ENCODE data around the gene RPP21. TPM values are rescaled to one million over a fixed set of nuclear protein-coding genes. Genes with fewer than 3 reads are reported as not detected.

RPP21 gene
- total RNA-seq, 3 donors from 2014 or later, result 34.9 to 66.8 (median 35.1) TPM

DNA sequence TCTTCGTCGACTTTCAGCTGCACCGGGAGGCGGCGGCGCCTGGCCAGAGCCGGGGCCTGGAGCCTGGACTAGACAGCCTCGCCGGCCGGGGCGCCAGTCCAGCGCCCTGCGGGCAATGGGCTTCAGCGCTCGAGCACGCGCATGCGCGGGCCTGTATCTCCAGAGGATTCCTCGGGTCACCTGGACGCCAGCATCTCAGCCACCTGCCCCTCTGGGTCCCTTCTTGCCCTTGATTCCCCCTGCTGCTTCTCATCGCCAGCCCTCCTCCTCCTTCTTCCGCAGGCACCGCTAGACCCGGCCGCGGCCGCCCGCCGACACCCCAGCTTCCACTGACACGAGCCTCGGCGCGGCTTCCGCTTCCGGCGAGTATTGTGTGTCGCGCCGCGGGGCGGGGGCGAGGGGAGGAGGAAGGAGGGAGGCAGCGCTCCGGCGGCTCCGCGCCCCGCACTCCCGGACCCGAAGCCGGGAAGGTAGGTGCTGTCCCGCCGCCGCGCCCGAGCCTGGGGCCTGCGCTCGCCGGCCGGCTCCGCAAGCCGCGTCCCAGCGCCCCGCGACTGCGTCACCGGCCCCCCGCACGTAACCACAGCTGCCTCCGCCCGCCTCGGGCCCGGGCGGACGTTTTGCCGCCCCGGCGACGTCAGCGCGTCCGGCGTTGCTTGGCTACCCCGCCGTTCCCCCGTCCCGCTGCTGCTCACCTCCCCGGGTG is 18.3 kb upstream of the RPP21 start, which contains the start of gene TRIM39:
TSS of gene TRIM39 (plus strand) at position 402 of the 706 bp plus-strand sequence. CDS start 2,391 bp downstream, outside the sequence.
- Histone ChIP-seq H3K4me1 (ENCODE audit: low read depth) (peaks cover 18% of the 10 kb centered on the region), H3K4me3 (peak within 1 kb of the TSS; percentile 85), H3K36me3 (ENCODE audit: low read depth) (no peaks in the 10 kb centered on the region), H3K9me3 (no peaks in the 10 kb centered on the region)
- ATAC-seq, result peak; percentile 91
- TF ChIP-seq, protein P1, sequence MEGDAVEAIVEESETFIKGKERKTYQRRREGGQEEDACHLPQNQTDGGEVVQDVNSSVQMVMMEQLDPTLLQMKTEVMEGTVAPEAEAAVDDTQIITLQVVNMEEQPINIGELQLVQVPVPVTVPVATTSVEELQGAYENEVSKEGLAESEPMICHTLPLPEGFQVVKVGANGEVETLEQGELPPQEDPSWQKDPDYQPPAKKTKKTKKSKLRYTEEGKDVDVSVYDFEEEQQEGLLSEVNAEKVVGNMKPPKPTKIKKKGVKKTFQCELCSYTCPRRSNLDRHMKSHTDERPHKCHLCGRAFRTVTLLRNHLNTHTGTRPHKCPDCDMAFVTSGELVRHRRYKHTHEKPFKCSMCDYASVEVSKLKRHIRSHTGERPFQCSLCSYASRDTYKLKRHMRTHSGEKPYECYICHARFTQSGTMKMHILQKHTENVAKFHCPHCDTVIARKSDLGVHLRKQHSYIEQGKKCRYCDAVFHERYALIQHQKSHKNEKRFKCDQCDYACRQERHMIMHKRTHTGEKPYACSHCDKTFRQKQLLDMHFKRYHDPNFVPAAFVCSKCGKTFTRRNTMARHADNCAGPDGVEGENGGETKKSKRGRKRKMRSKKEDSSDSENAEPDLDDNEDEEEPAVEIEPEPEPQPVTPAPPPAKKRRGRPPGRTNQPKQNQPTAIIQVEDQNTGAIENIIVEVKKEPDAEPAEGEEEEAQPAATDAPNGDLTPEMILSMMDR (IDR thresholded peaks at IDR 0.05), result no peak
- intact Hi-C loops (cut with DNase I, micrococcal nuclease), result no loop called here
- peak; percentile 92 to 93 (median 93) for DNase-seq

DNA sequence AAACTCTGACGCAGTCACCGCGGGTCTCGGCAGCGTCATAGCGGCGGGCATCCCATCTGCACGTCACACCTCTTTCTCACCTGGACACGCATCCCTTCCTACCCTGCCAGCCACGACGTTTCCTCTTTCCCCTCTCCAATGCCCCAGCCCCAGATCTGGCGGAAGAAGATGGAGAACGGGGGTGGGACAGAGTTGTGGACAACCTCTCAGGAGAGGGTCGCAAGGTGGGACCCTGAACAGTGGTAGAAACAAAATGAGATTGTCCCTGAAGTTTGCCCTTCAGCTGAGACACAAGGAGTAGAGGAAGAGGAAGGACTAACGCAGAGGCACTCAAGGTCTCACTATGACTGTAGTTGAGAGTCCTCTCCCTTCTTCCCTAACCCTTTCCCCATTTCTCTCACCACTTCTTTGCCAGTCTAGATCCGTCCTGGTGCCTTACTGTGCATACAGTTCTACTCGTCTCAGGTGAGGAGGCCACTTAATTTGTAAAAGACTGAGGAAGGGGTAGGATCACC is 17.7 kb upstream of the RPP21 start:
- TF ChIP-seq, protein P1 (IDR thresholded peaks at IDR 0.05), result no peak
- H3K9me3 ChIP-seq, result no peaks in the 10 kb centered on the region
- peak; percentile 3 for ATAC-seq
- peak overlapping the region; percentile 85 for H3K4me3 ChIP-seq
- no peak for DNase-seq
- peaks cover 18% of the 10 kb centered on the region for H3K4me1 ChIP-seq (ENCODE audit: low read depth)
- H3K36me3 ChIP-seq (ENCODE audit: low read depth), result no peaks in the 10 kb centered on the region
- intact Hi-C loops (cut with DNase I, micrococcal nuclease), result no loop called here

DNA sequence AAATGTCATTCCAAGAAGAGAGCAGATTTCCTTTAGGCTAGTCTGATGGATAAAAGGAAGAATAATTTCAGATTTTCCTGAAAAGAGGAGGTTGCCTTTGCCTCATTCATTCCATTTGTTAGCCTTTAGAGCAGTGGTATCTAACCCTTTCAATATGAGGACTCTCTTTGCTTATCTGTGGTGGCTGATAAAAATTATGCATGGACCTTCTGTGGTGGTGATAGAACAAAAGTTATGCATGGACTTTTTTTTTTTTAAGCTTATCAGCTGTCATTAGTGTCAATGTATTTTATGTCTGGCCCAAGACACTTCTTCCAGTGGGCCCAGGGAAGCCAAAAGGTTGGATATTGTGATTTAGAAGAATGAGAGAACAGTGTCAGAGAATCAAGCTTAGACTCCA is 16.6 kb upstream of the RPP21 start:
- H3K36me3 ChIP-seq (ENCODE audit: low read depth), result no peaks in the 10 kb centered on the region
- ATAC-seq (no peak), DNase-seq (no peak)
- intact Hi-C loops (cut with DNase I, micrococcal nuclease), result no loop called here
- H3K4me1 ChIP-seq (ENCODE audit: low read depth), result peaks cover 18% of the 10 kb centered on the region
- TF ChIP-seq, protein P1 (IDR thresholded peaks at IDR 0.05), result no peak
- no peaks in the 10 kb centered on the region for H3K9me3 ChIP-seq
- no peak overlapping the region for H3K4me3 ChIP-seq

DNA sequence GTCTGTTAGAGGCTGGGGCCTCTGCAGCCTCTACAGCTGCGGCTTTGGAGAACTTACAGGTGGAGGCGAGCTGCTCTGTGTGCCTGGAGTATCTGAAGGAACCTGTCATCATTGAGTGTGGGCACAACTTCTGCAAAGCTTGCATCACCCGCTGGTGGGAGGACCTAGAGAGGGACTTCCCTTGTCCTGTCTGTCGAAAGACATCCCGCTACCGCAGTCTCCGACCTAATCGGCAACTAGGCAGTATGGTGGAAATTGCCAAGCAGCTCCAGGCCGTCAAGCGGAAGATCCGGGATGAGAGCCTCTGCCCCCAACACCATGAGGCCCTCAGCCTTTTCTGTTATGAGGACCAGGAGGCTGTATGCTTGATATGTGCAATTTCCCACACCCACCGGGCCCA is 15.6 kb upstream of the RPP21 start:
- intact Hi-C loops (cut with DNase I, micrococcal nuclease), result no loop called here
- Histone ChIP-seq H3K4me1 (ENCODE audit: low read depth) (peaks cover 17% of the 10 kb centered on the region), H3K36me3 (ENCODE audit: low read depth) (no peaks in the 10 kb centered on the region), H3K4me3 (no peak overlapping the region), H3K9me3 (no peaks in the 10 kb centered on the region)
- ATAC-seq (no peak), DNase-seq (peak in 1 of 3 donors; percentile 57)
- TF ChIP-seq, protein P1 (IDR thresholded peaks at IDR 0.05), result no peak

DNA sequence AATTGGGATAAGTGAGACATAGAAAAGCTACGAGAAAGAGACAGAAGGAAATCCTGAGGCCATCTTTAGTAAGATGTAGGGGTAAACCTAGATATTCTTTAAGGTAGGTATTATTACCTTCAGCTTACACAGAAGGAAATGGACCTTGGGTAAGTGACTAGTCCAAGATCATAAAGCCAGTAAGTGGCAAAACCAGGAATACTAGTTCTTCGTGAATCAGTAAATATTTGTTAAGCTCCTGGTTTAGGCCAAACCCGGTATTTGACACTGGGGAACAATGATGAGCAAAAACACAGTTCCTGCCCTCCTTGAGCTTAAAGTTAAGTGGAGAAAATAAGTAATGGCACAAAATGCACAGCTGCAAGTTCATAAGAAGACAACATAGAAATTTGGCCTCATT is 13.0 kb upstream of the RPP21 start:
- H3K4me1 ChIP-seq (ENCODE audit: low read depth), result peaks cover 4% of the 10 kb centered on the region
- intact Hi-C loops (cut with DNase I, micrococcal nuclease), result no loop called here
- H3K9me3 ChIP-seq, result no peaks in the 10 kb centered on the region
- DNase-seq (no peak), ATAC-seq (no peak)
- TF ChIP-seq, protein P1 (IDR thresholded peaks at IDR 0.05), result no peak
- no peak overlapping the region for H3K4me3 ChIP-seq
- no peaks in the 10 kb centered on the region for H3K36me3 ChIP-seq (ENCODE audit: low read depth)
